GM18861 (cell line): ENCODE results near the gene LY6G6C.
A peak's percentile ranks its signal among the peaks of the same experiment; 100 is the strongest.

Experiments used
- ATAC-seq: cut with Tn5 transposase; IDR thresholded peaks from one replicate; pipeline ENCODE4 v1.9.1; 2021; ENCODE audit not compliant: unreplicated experiment

LY6G6C gene

DNA sequence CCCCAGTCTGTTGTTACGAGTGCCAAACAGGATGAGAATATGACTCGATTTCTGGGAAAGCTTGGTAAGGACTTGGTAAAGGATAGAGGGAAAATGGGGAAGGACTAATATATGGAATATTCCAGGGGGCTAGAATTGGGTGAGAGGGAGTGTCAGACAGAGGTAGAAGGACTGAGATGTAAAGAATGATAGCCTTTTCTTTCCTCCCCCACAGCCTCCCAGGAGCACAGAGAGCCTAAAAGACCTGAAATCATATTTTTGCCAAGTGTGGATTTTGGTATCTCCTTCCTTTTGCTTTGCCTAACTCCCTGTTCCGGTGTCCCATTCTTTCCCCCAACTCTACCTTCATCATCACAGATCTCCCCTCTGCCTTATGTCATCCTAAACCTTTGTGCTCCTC, 21.3 kb upstream of the LY6G6C start:
- ATAC-seq, result no peak

DNA sequence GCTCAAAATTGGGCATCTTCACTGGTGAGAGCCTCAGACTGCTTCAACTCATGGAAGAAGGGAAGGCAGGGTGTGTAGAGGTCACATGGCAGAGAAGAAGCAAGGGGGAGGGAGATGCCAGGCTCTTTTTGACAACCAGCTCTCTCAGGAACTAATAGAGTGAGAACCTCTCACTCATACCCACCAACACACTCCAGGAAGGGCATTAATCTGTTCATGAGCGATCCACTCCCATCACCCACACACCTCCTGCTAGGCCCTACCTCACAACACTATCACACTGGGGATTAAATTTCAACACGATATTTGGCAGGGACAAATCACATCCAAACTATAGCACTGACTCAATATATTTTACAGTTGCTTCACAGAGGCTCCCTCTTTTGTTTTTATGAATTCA, 20.3 kb upstream of the LY6G6C start:
- no peak for ATAC-seq

DNA sequence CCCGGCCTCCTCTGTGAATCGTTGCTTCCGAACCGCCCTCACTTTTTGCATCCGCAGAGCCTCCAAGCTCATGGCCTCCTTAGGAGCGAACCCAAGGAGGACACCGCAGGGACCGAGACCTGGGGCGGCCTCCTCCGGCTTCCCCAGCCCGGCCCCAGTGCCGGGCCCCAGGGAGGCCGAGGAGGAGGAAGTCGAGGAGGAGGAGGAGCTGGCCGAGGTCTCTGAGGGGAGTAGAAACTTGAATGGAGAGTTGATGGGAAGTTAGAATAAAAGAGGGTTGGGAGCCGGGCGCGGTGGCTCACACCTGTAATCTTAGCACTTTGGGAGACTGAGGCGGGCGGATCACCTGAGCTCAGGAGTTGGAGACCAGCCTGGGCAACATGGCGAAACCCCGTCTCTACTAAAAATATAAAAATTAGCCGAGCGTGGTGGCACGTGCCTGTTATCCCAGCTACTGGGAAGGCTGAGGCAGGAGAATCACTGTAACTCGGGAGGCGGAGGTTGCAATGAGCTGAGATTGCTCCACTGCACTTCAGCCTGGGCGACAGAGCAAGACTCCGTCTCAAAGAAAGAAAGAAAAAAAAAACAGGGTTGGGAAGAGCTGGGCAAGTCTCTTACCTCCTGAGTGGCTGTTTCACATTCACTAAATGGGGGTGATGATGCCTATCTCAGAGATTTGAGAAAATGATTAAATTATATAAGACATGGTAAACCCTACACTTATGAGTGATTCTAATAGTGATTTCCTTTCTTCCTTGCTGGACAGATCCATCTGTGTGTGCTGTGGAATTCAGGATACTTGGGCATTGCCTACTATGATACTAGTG, 19.1 kb upstream of the LY6G6C start:
- no peak for ATAC-seq

DNA sequence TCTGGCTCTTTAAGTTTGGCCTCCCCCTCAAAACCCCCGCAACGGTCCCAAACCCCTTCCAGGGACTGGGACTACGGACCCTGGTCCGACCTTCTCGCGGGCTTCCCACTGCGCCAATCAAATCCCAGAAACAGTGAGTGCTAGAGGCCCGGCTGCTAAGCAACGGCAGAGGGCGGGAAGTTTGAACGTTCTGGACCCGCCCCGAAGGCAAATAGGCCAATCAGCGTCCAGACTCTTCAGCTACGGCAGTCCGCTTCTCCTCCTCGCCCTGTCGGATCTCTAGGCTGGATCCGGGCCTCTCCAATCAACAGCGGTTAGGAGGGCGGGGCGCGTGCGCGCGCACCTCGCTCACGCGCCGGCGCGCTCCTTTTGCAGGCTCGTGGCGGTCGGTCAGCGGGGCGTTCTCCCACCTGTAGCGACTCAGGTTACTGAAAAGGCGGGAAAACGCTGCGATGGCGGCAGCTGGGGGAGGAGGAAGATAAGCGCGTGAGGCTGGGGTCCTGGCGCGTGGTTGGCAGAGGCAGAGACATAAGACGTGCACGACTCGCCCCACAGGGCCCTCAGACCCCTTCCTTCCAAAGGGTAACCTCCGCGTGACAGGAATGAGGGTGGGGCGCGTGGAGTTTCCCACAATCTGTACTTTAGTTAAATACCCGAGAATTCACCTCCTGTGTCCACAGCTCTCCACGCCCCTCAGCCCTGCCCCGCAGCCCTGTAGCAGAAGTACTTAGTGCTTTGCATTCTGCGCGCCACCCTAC, 18.3 kb upstream of the LY6G6C start, which contains the start of gene MSH5:
Gene MSH5 (plus strand): TSS at position 367 of the 758 bp plus-strand sequence. CDS start 462 bp downstream, outside the sequence.
- peak; percentile 55 for ATAC-seq

DNA sequence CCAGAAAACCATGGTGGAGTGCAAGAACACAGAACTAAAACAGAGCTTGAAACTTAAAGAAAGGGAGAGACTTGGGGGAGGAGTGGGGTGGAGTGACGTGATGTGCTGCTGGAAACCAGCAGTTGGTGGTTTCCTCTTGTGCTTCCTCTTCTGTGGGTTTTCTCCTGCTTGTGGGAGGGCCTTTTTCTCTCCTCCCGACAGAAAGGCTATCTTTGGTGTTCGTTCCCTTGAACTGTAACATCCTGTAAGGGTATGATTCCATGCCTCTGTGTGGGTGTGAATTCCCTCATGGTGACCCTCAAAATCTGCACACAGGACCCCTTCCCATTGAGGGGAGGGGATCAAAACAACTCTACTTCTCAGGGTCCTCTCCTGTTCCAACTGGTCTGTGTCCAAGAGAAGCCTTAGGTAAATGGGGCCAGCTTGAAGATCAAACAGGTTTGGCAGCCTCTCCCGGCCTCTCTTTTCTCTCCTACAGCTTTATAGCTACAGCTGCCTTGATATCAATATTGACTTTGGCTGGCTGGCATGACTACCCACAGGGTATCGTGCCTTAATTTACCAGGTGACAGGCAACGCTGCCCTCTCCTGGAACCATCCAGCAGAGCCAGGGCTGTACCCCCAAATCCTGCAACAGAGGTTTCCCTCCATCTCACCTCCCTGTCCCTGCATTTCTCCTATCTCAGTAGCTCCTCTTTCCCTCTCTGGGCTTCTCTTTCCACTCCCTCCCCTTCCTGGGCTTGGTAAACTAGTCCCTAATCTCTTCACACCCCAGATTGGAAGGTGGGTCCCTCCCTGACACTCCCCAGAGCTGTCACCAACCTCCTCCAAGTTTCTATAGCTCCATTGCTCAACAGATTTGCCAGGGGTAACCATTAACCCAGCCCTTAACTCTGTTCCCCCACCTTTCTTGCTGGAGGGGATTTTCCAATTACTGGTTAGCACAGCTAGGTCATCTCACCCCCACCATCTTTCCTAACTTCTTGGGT, 16.7 kb upstream of the LY6G6C start:
- ATAC-seq, result no peak

DNA sequence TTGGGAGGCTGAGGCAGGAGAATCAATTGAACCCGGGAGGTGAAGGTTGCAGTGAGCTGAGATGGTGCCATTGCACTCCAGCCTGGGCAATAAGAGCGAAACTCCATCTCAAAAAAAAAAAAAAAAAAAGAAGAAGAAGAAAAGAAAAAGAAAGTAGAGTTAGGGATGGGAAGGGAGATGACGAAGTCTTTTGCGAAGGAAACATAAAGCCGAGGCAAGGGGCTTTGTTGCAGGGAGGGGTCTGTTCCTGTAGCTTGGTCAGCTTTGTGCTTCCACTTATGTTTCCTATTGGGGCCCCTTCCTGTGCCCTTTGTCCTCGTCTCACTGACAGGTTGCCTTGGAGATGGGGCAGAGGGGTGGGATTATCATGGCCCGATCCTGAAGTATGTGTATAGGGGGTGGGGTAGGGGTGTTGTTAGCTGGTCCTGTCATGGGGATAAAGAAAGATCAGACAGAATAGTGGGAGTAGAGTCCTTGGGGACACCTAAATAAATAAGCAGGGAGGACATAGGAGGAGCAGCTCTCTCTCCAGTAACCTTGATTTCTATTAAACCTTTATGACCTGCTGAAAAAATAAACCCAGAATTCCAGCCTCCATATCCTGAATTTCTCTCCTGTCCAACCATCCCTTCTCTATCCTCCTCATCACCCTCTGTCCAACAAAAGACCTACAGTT, 15.9 kb upstream of the LY6G6C start:
- no peak for ATAC-seq

DNA sequence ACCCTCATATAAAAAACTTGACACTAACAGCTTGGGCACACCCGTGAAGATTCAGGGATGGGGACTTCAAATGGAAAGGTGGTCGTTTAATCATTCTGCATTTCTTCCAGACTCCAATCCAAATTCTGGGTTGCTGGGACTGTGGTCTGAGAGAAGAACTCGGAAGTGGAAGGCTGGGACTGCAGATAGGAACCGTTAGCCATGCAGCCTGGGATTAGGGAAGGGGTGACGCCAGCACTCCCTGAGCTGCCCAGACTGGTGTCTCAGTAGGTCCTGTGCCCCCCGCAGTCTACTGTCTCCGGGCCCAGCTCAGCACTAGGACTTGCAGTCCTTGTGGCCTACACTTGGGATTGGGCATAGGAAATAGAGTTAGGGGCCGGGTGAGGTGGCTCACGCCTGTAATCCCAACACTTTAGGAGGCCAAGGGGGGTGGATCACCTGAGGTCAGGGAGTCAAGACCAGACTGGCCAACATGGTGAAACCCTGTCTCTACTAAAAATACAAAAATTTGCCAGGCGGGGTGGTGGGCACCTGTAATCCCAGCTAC, 15.3 kb upstream of the LY6G6C start:
- ATAC-seq, result no peak

DNA sequence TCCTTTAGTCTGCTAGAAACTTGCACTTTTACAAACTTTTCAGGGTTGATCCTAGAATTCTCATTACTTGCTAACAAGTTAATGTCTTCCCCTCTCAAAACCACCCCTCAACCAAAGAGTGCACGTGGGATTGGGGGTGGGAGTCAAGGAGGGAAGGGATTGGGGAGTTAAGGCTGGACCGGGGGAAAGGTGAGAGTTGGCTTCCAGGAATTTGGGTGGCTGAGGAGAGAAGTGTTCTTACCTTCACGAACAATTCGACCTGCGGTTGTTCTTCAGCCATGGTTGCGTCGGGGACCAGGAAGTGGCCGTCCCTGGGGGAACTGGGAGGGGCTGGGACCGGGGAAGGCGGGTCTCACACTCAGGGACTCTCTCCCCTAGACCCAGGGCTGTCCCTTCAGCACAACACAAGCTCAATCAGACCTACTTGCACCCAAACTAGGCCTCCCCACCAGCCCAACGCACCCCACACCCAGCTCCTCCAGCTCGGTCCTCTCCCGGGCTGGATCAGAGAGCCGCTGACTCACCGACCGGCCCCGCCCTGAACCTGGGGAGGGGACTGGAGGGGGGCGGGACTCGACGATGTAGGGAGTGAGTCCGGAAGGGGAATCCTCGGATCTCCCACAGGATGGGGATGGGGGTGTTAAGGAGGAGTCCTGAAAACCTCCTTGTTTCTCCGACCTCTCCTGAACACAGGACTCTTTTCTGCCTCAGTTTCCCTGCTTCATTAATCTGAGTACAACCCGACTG, 14.6 kb upstream of the LY6G6C start, which contains the start of gene CLIC1:
Gene CLIC1 (minus strand): TSS at position 510 of the 747 bp plus-strand sequence. CDS start 230 bp downstream, at position 280.
- ATAC-seq, result no peak

DNA sequence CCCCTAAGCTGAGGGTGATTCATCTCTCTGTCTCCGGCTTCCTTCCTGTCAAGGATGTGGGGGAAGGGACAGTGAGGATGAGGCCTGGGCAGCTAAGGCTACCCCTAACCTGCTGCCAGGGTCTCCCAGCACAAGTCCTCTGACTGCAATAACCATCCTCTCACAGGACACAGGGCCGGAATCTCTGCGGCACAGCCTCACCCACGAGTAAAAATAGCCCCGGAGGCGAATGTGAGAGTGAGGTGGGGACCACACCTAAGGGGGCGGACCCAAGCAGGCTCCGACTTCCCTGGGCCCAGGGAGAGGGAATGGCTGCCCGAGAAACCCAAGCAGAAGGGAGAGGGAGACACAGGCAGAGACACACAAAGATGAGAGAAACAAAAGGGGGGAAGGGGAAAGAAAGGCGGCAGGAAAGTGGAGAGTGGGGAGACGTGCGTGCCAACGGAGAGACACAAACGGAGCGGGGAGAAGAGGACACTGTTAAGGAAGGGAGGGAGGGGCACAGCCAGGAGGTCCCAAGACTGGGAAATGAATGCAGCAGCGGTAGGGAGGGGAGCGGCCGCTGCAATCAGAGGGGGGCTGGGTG, 13.4 kb upstream of the LY6G6C start:
- no peak for ATAC-seq

DNA sequence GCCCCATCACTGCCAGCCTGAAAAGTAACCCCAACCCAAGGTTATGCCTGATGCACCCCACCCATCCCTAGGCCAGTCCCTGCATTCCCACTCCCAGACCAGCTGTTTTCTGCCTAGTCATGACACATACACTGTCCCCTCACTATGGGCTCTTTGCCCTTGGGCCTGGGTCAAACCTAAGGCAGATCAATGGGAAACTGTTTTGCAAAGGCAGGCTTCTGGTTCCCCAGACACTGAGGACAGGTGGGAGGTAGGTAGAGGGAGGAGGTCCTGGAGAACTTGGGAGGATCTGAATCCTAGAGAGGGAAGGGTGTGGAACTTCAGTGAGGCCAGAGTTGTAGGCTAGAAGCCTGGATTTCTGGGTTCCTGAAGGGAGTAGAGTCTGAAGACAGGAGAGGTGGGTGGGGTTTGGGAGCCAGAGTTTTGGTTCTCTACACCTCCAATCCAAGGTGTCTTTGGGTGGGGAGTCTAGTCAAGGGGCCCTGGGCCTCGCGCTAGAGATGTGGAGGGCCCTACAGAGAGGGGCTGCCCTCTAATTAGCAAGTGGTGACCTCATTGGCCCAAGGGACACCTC, 12.8 kb upstream of the LY6G6C start:
- ATAC-seq, result no peak

DNA sequence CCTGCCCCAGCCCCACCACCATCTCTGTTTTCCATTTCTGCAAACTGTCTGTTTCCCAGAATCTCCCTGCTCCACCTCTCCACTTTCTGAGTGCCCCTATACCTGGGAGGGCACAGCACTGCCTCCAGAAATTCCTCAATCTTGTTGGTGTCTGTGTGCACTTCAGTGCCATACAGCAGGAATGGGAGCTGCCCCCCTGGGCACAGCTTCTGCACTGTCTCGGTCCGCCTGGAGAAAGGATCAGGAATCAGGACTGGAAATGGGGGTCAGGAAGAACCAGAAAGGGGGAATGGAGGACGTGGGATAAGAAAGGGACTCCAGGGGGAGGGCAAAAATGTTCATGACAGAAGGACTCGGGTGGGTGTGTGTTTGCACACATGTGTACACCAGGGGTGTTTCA, 12.2 kb upstream of the LY6G6C start:
- no peak for ATAC-seq

DNA sequence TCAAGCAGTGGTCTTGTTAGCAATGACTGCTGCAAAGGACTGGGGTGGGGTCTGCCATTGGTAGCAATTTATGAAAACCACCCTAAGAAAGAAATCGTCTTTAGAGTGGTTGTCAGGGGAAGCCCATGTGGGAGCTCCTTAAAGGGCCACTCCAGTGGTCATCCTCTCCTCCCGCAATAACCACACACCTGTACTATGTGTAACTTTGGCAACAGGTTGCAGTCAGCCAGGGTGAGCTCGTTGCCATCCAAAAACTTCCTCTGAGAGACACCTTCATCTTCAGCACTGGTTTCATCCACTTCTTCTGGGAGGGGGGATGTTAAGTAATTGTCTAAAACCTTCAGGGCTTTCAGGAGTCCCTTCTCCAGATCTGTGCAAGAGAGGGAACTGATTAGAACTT, 10.5 kb upstream of the LY6G6C start:
- no peak for ATAC-seq

DNA sequence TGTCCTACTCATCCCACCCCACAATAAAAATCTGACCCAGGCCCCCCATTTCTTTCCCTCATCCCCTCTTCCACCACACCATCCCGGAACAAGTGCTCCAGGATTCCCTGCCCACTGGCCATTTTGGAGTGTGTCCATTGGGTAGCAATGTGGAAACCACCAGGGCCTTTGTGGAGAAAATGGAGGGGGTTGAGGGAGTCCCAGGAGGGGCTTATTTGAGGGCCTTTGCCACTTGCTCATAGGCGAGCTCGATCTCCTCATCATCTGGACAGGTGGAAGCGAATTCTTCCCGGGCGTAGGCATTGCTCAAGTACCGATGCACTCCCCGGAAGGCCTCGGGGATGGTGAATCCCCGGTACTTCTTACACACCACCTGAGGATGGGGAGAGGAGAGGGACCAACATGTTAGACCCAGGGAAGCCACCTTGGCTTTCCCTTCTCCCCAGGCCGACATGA, 9.1 kb upstream of the LY6G6C start:
- no peak for ATAC-seq

DNA sequence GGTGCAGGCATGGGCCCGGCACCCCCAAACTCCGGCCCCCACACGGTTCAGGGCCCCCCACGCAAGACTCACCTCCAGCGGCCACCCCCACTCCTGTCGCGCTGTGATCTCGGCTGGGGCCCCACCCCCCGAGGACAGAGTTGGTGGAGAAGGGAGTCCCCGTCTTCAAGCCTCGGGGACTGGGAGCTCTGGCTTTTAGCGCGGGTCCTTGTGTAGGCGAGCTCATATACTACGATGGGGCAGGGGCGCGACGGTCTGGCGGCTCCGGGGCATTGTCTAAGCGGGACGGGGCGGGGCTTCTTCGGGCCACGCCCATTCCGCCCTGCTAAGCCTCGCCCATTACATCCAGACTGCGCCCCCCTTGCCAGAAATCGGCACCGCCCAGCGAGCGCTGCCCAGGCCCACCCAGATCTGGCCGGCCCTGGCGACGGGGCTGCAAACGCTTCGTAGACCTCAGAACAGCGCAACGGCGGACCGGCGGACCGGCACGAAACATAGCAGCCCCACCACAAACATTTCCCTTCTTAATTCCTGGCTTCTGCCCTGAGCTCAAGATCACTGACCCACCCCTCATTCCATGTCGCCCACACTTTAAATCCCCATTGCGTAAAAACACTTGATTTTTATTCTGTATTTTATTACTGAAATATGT, 8.6 kb upstream of the LY6G6C start:
- ATAC-seq, result no peak

DNA sequence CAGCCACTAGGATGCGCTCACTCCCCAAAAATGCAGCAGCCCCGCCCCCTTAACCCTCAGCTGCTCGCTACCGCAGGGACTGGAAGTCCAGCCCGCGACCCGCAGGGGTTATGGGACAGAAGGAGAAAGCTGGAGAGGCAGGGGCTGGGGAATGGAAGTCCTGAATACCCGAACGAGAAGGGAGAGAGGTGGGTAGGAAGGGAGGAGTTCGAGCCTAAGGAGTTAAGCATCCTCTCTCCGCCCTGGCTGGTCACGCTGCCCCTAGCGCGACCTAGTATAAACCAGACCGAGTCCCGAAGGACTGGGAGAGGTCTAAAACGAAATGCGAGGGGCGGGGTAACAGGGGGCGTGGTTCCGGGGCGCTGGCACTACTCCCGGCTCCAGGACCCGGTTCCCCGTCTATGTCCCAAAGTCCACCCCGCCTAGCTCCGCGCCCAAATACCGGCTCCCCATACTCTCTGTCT, 8.0 kb upstream of the LY6G6C start:
- ATAC-seq, result no peak

DNA sequence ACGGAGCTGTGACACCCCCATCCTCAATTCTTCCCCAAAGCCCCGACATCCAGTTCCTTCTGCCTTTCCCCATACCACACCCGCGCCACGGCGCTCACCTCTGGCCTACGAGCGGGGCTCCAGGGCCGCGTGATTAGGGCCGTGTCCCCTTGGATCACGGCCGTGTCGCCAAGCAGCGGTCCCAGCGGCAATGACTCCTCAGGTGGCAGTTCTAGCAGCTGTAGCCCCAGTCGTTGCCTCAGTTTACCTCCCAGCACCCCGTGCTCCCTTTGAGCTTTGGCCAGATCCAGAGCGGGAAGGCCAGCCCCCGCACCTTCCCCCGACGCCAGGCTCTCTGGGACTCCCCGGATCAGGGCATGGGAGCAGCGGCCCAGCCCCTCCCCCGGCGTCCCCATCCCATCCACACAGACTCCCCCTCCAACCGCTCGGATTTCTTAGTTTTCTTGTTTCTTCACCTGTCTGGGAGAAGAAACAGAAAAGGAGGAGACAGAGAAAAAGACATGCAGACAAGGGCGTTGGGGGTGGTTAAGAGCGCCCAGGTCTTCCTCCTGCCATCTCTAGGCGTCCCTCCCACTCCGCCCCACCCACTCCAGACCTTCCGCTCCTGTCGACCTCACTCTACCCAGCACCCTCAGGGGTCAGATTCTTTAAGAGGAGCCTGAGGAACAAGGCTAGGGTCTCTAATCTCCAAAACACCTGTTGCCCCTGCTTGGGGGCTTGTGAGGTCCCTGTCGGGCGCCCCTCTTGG, 7.4 kb upstream of the LY6G6C start, which contains the start of gene DDAH2:
Gene DDAH2 (minus strand): TSS at position 533 of the 748 bp plus-strand sequence. CDS start 138 bp downstream, at position 395.
- ATAC-seq, result no peak
